GM21529 (cell line): ENCODE data around the gene BAZ2B.

Experiments used
- ATAC-seq: cut with Tn5 transposase; IDR thresholded peaks from one replicate; pipeline ENCODE4 v1.9.1; 2021; ENCODE audit not compliant: unreplicated experiment

BAZ2B gene

DNA sequence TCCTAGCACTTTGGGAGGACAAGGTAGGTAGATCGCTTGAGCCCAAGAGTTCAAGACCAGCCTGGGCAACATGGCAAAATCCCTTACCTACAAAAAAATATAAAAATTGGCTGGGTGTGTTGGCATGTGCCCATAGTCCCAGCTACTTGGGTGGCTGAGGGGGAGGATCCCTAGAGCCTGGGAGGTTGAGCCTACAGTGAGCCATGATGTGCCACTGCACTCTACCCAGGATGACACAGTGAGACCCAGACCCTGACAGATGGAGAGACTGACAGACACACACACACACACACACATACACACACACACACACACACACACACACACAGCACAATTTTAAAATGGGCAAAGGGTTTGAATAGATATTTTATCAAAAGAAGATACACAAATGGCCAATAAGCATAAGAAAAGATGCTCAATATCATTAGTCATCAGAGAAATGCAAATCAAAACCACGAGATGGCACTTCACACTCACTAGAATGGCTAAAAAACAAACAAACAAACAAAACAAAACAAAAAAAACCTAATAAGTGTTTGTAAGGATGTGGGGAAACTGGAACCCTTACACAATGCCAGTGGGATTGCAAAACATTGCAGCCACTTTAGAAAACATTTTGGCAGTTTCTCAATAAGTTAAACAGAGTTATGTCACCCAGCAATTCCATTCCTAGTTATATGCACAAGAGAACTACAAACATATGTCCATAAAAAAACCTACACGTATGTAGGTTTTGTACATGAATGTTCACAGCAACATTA, 42.3 kb downstream of the BAZ2B start:
- no peak for ATAC-seq

GRCh38 chr2:159573294-159573693, 43.1 kb downstream of the BAZ2B start:
- no peak for ATAC-seq

GRCh38 chr2:159572459-159572858, 43.9 kb downstream of the BAZ2B start:
- ATAC-seq = no peak

GRCh38 chr2:159571540-159572260, 44.6 kb downstream of the BAZ2B start:
- ATAC-seq = no peak

GRCh38 chr2:159564081-159564480, 52.3 kb downstream of the BAZ2B start:
- no peak for ATAC-seq

DNA sequence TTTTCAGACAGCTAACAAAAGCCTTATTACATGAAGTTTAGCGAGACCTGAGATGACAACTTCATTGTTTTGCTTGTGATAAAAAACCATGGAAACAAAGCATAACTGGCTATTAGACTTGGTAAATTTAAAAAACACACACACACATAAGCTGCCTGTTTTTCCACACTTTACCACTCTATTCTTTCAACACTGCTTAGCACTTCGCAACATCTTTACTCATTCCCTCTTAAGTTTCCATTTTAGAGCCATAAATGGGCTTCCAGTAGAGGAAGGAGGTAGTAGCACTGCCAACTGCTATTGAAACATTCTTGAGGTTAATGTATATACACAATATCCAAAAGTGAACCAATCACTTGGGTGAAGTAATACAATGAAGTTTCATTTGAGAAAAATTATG, 54.1 kb downstream of the BAZ2B start:
- ATAC-seq = no peak

GRCh38 chr2:159561786-159562185, 54.6 kb downstream of the BAZ2B start:
- ATAC-seq = no peak

DNA sequence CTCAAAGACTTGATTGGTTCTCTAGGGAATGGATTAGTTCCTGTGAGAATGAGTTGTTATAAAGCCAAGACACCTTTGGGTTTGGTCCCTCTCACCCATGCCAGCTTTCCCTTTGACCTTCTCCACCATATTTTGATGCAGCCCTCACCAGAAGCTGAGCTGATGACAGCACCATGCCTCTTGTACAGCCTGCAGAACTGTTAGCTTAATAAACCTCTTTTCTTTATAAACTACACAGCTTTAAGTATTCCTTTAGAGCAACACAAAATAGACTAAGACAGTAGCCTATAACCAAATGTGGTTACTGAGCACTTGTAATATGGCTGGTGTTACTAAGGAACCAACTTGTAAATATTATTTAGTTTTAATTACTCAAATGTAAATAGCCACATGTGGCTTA, 55.1 kb downstream of the BAZ2B start:
- ATAC-seq = no peak

DNA sequence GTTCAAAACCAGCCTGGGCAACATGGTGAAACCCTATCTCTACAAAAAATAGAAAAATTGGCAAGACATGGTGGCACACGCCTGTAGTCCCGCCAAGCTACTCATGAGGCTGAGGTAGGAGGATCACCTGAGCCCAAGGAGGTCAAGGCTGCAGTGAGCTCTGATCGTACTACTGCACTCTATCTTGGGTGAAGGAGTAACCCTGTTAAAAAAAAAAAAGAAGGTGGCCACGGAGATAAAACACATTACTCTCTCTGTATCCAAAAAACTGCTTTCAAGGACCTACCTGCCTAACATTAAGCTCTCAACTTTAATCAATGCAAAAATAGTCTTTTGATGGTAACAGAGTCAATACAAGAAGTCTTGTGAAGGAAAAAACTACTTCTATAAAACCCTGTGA, 57.3 kb downstream of the BAZ2B start:
- no peak for ATAC-seq

DNA sequence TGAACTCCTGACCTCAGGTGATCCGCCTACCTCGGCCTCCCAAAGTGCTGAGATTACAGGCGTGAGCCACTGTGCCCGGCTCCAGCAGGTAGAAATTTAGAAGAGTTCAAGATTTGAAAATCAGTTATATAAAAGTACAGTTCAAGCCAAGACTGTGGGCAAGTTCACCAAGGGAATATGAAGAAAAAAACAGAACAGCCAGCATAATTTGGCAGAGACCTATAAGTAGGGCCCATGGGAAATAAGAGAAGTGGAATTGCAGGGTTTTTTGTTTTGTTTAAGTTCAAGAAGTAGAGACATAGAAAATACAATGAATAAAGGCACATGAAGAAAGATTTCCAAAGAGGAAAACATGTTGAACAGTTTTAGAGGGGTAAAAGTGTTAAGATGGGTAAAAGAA, 57.9 kb downstream of the BAZ2B start:
- no peak for ATAC-seq

DNA sequence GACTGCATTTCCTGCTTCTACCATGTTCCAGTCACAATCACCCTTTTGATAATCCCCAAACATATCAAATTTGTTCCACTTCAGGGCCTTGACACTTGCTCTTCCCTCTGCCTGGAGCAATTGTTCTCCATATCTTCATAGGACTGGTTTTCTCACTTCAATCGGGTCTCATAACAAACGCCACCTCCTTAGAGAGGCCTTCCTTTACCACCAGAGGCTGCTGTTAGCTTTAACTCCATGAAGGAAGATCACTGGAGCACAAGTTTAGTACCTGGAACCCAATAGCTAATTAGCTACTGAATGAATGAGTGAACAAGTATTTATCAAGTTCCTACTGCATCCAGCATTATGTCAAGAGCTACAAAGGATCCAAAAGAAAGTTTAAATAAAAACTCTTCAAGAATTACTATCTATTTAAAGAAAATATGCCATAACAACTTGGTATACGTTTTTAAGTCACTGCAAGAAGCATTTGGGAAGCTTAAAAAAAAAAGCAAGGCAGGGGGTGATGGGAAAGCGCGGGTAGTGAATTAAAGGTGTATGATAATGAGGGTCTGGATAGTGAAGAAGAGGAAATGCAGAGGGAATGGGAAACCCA, 58.8 kb downstream of the BAZ2B start:
- ATAC-seq = no peak

DNA sequence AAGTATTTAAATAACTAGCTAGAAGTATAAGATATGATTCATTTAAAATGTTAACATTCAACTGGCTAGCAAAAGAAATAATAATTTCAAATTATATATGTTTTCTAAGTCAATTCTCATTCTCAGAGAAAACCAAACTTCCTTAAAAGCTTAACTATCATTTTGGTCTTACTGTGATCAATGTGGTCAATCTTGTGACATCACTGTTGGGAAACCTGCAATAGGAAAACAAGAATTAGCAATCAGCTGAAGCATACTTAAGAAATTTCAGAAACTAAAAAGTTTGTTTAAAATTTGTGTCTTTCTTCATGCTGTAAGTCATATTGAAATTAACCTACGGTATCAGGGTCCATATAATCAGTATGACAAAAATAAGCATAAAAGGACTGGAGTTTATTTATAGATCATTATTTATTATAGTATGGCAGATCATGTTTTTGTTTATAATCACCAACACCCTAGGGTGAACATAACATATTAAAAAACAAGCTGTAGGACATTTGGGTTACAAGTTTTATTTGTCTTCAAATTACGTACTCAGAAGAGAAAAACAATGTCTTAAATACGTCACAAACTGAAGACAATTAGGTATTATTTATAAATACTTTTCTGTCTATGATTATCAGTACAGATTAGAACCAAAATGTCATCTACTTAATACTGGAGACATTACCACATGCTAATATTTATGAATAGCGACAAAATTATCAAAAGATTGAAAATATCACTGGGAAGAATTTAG, 60.5 kb downstream of the BAZ2B start:
- ATAC-seq = no peak

GRCh38 chr2:159553727-159554126, 62.6 kb downstream of the BAZ2B start:
- no peak for ATAC-seq

DNA sequence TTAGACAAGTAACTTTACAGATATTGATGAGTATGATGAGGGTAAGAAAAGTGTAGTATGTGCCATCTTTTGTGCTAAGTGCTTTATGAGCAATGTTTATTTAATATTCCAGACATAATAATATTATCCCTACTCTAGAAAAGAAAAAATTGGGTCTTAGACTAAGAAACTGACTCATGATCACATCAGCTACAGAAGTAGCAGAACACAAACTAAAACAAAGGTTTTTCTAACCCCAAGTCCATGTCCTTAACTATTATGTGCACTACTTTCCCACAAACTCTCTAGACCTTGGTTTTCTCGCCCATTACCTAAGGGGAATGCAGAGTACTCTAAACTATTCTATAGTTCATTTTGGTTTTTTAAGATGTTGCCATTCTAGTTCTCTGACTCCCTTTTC, 64.5 kb downstream of the BAZ2B start:
- no peak for ATAC-seq

DNA sequence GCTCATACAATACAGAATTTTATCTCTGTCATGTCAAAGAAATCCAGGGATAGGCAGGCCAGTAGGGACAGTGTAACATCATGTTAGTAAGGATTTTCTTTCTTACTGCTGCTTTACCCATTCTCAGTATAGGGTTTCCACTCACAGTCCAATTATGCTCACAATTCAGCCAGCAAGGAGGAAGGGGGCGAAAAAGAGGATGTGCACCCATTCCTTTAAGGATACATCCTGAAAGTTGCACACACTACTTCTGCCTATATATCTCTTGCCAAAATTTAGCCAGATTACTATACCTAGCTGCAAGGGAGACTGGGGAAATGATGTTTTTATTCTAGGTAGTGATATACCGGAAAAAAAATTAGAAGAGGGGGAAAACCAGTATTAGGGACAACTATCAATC, 66.1 kb downstream of the BAZ2B start:
- ATAC-seq = no peak

GRCh38 chr2:159549234-159549633, 67.1 kb downstream of the BAZ2B start:
- no peak for ATAC-seq

DNA sequence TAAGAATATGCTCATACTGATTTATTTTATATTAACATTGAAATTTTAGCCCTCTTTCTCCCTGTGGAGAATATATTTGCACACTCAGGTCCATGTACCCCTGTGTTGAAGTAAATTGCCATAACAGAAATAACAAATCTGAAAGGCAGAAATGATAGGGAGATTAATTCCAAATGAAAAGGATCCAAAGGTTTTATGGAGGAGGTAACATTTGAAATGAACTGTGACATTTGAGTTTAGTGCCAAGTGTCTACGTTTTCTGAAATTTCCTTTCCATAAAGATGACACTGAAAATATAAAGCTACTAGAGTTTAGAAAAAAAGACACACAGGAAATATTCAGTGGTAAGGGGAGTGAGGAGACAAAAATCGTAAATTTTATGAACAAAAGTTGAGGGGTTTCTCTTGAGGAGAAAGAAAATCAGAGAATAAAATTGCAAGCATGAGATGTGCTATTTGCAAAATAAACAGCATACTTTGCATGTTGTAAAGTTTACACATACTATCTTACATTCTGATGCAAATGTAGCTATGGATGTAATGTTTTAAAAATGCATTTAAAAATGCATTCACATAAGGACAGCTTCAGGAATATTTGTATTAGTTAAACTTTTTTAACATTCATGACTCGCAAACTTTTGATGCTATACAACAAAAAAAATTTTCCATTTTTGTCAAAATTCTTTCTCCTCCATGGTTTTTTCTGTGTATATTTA, 69.5 kb downstream of the BAZ2B start:
- ATAC-seq = no peak

DNA sequence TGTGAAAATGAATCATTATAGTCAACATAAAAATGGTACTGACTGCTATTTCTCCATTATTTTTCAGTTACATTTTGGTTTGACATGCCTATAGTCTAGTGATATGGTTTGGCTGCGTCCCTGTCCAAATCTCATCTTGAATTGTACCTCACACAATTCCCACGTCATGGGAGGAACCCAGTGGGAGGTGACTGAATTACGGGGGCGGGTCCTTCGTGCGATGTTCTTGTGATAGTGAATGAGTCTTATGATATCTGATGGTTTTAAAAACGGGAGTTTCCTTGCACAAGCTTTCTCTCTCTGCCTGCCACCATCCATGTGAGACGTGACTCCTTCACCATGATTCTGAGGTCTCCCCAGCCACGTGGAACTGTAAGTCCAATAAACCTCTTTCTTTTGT, 70.3 kb downstream of the BAZ2B start:
- no peak for ATAC-seq

DNA sequence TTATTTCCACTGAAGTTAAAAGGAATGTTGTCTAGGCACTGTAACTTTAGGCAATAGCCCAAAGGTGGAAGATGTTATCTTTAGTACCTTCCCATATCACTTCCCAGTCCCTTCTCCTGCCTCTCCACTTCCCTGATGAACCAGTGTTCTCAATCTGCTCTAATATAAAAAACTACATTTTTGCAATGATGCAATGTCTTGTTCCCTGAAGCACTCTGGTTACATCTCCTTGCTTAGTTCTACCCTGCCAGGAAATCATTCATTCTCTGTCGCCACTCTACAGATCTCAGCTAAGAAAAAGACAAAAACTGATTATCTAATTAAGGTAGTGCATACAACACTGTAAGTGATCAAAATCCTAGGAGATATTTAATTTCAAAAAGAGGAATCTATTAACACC, 71.3 kb downstream of the BAZ2B start:
- ATAC-seq = no peak

DNA sequence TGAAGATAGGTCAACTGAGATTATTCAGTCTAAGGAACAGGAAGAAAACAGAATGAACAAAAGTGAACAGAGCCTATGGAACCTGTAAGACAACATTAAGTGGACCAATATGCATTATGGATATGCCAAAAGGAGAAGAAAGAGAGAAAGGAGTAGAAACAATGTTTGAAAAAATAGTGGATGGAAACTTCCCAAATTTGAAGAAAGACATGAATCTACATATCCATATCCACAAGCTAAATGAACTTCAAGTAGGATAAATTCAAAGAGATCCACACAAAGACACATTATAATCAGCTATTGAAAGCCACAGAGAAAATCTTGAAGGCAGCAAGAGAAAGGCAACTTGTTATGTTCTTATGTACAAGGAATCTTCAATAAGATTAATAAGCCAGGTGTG, 74.2 kb downstream of the BAZ2B start:
- no peak for ATAC-seq

DNA sequence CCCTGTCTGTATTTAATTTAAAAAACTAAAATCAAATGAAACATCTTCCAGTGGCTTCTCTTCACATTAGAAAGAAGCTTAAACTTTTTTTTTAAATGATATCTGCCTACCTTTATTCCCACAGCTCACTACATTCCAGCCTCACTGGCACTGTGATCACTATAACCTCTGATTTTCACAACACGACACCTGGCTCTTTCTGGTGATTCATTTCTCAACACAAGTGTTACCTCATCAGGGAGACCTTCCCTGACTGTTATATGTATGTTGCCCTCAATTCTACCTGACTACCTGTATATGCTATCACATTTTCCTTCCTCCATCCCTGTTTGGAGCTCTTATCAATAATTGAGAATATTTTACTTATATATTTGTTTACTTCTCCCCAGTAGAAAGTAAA, 76.6 kb downstream of the BAZ2B start:
- ATAC-seq = no peak
